Liver (tissue), 9 donors: ENCODE data around the gene EDDM13. TPM values are rescaled to one million over a fixed set of nuclear protein-coding genes. Genes with fewer than 3 reads are reported as not detected.

Experiments
- DNase-seq: peaks from one replicate; pipeline ENCODE4 v3.0.0-alpha.2; 2017; ENCODE audit warnings: low spot score
- H3K27ac ChIP-seq, 2 donors: one replicate each; pipeline ENCODE4 v1.7.0; 2013; ENCODE audit warnings: inconsistent platforms in 2 of 2, low read length in 2 of 2, control low read depth in 1 of 2, low read depth in 1 of 2, mild to moderate bottlenecking in 1 of 2
- H3K27me3 ChIP-seq, 4 donors: one replicate each; pipeline versions ENCODE4 v1.6.1 to v1.7.0; 2013; ENCODE audit warnings: low read length in 3 of 4, inconsistent platforms in 1 of 4, mild to moderate bottlenecking in 1 of 4, moderate library complexity in 1 of 4; ENCODE audit not compliant: control insufficient read depth in 4 of 4, insufficient read depth in 4 of 4
- H3K36me3 ChIP-seq, 4 donors: one replicate each; pipeline versions ENCODE4 v1.6.1 to v1.7.0; 2013; ENCODE audit warnings: low read length in 3 of 4, mild to moderate bottlenecking in 3 of 4, low read depth in 1 of 4, moderate library complexity in 1 of 4; ENCODE audit not compliant: control insufficient read depth in 4 of 4, insufficient read depth in 3 of 4
- H3K4me1 ChIP-seq, 4 donors: one replicate each; pipeline versions ENCODE4 v1.6.1 to v1.7.0; 2013; ENCODE audit warnings: low read length in 3 of 4, mild to moderate bottlenecking in 3 of 4, moderate library complexity in 1 of 4; ENCODE audit not compliant: control insufficient read depth in 4 of 4, insufficient read depth in 4 of 4
- H3K4me3 ChIP-seq, 3 donors: one replicate each; pipeline versions ENCODE4 v1.6.1 to v1.7.0; 2013; ENCODE audit warnings: low read length in 3 of 3, control low read depth in 1 of 3, low read depth in 1 of 3, mild to moderate bottlenecking in 1 of 3
- H3K9ac ChIP-seq, 2 donors: one replicate each; pipeline ENCODE4 v1.7.0; 2013; ENCODE audit warnings: low read length in 2 of 2, mild to moderate bottlenecking in 2 of 2, moderate library complexity in 2 of 2, control low read depth in 1 of 2, low read depth in 1 of 2
- H3K9me3 ChIP-seq, 4 donors: one replicate each; pipeline versions ENCODE4 v1.6.1 to v1.7.0; 2013; ENCODE audit warnings: low read length in 3 of 4; ENCODE audit not compliant: control insufficient read depth in 4 of 4
- CTCF ChIP-seq: fragments of 150-350 bp; IDR thresholded peaks from 2 replicates; pipeline ENCODE4 v1.5.1; 2017; ENCODE audit warnings: improper control_type of control experiment, low read depth, low read length; ENCODE audit not compliant: missing input control
- EGR1 ChIP-seq, 2 donors: IDR thresholded peaks; 2 replicates each; pipeline ENCODE4 v1.6.1; 2016 to 2018; ENCODE audit warnings: antibody characterized with exemption in 2 of 2, low read depth in 2 of 2
- FOXA1 ChIP-seq: IDR thresholded peaks from 2 replicates; pipeline ENCODE4 v1.6.1; 2016; ENCODE audit warnings: antibody characterized with exemption
- FOXA2 ChIP-seq: IDR thresholded peaks from 2 replicates; pipeline ENCODE4 v1.6.1; 2016; ENCODE audit warnings: antibody characterized with exemption
- GABPA ChIP-seq, 2 donors: IDR thresholded peaks in 1 of 2; conservative IDR thresholded peaks in 1 of 2; 2 replicates each; pipeline ENCODE4 v1.6.1; 2016; ENCODE audit warnings: antibody characterized with exemption in 2 of 2, mild to moderate bottlenecking in 1 of 2, moderate library complexity in 1 of 2
- HNF4A ChIP-seq, 2 donors: conservative IDR thresholded peaks; 2 replicates each; pipeline ENCODE4 v1.6.1; 2016; ENCODE audit warnings: antibody characterized with exemption in 2 of 2, mild to moderate bottlenecking in 2 of 2
- HNF4G ChIP-seq: IDR thresholded peaks from 2 replicates; pipeline ENCODE4 v1.6.1; 2016; ENCODE audit warnings: antibody characterized with exemption
- JUND ChIP-seq, 2 donors: IDR thresholded peaks; 2 replicates each; pipeline ENCODE4 v1.6.1; 2016; ENCODE audit warnings: antibody characterized with exemption in 2 of 2
- NR2F2 ChIP-seq: IDR thresholded peaks from 2 replicates; pipeline ENCODE4 v1.6.1; 2016; ENCODE audit warnings: antibody characterized with exemption
- RAD21 ChIP-seq, 2 donors: IDR thresholded peaks; 2 replicates each; pipeline ENCODE4 v1.6.1; 2016; ENCODE audit warnings: antibody characterized with exemption in 2 of 2, mild to moderate bottlenecking in 2 of 2
- SP1 ChIP-seq: IDR thresholded peaks from 2 replicates; pipeline ENCODE4 v1.6.1; 2018; ENCODE audit warnings: antibody characterized with exemption, mild to moderate bottlenecking
- WGBS: extraction: QIAGEN DNeasy Blood & Tissue Kit; methylation state at CpG from one replicate; pipeline ENCODE4 v1.1.7; 2013; 5-methylcytosine and 5-hydroxymethylcytosine counted together
- polyA plus RNA-seq, 2 donors: library from polyadenylated mRNA; stranded (reverse) in 1 of 2; unstranded in 1 of 2; fragments of 200-250 nt in 1 of 2; fragments of >200 nt in 1 of 2; fragmentation: Nextera tagmentation in 1 of 2; extraction: Ambion mirVana in 1 of 2; gene quantifications; one replicate each; pipeline versions ENCODE4 v1.2.1 to v1.2.3, GENCODE V29; 2013 to 2015
- total RNA-seq, 2 donors: library from RNA; depleted of rRNA; stranded (reverse); fragments of >200 nt; gene quantifications; one replicate each; pipeline ENCODE4 v1.2.3, GENCODE V29; 2014
- TF ChIP-seq, protein P1 (sequence below): IDR thresholded peaks from 2 replicates; pipeline ENCODE4 v1.6.1; 2016; ENCODE audit warnings: antibody characterized with exemption
- TF ChIP-seq, protein P2 (sequence below): IDR thresholded peaks from 2 replicates; pipeline ENCODE4 v1.6.1; 2016; ENCODE audit warnings: antibody characterized with exemption
- TF ChIP-seq, protein P3 (sequence below): IDR thresholded peaks from 2 replicates; pipeline ENCODE4 v1.6.1; 2016; ENCODE audit warnings: antibody characterized with exemption, mild to moderate bottlenecking
- donor health status: healthy.
- donor health status: healthy.
- donor health status: healthy.
- donor health status: healthy.
- donor health status: healthy.

The EDDM13 gene
- total and polyA plus RNA-seq, 4 donors: 0.20 TPM; not detected in 3

DNA sequence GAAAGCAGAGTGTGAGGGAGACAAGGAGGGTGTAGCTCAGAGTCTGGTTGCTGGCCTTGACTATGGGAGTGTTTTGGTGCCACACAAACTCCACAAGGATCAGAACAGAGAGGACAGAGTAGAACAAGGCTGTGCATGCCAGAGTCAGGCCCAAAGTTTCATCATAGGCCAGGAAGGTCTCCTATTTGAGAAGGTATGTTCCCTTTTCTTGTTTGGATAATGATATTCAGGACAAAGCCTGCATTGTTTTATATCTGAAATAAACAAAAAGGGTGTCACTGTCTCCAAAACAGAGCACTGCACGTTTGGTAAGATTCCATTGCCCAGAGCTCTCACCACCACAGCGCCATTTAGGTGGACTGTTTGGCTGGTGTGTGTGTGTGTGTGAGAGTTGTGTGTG is 45.2 kb downstream of the EDDM13 start:
- Histone ChIP-seq H3K4me3 (no peak overlapping the region), H3K36me3 (peaks cover 0 to 2% (median 0%) of the 10 kb centered on the region in 4 donors), H3K9ac (no peak overlapping the region), H3K27ac (no peak overlapping the region), H3K4me1 (peaks cover 2 to 19% (median 11%) of the 10 kb centered on the region in 4 donors), H3K27me3 (no peaks in the 10 kb centered on the region), H3K9me3 (no peaks in the 10 kb centered on the region)
- WGBS: 75% methylated on average over 2 of the region's 2 CpGs
- no peak for TF ChIP-seq SP1
- TF ChIP-seq CTCF: no peak
- no peak for DNase-seq

GRCh38 chr19:56319991-56320390 is 47.4 kb downstream of the EDDM13 start:
- H3K36me3 ChIP-seq: no peaks in the 10 kb centered on the region
- H3K9ac ChIP-seq: no peak overlapping the region
- no peak overlapping the region for H3K4me3 ChIP-seq
- no peaks in the 10 kb centered on the region for H3K27me3 ChIP-seq
- no peak overlapping the region for H3K27ac ChIP-seq
- no peaks in the 10 kb centered on the region for H3K9me3 ChIP-seq
- no peak for DNase-seq
- 78% methylated on average over 3 of the region's 3 CpGs for WGBS
- H3K4me1 ChIP-seq: peaks cover 2 to 11% (median 8%) of the 10 kb centered on the region in 4 donors
- TF ChIP-seq, protein P1, sequence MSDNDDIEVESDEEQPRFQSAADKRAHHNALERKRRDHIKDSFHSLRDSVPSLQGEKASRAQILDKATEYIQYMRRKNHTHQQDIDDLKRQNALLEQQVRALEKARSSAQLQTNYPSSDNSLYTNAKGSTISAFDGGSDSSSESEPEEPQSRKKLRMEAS: no peak
- TF ChIP-seq CTCF: no peak

- H3K9me3 ChIP-seq: no peaks in the 10 kb centered on the region
- H3K4me1 ChIP-seq: no peaks in the 10 kb centered on the region
- no peak overlapping the region for H3K27ac ChIP-seq
- no peak overlapping the region for H3K4me3 ChIP-seq
- 75% methylated on average over 8 of the region's 8 CpGs for WGBS
- peak; percentile 56 for DNase-seq
- no peaks in the 10 kb centered on the region for H3K36me3 ChIP-seq
- no peaks in the 10 kb centered on the region for H3K27me3 ChIP-seq
- H3K9ac ChIP-seq: no peak overlapping the region
- TF ChIP-seq CTCF: no peak
- TF ChIP-seq FOXA2: no peak
- TF ChIP-seq HNF4A (conservative IDR thresholded peaks at IDR 0.05): no peak
- TF ChIP-seq JUND (IDR thresholded peaks at IDR 0.05): no peak
- TF ChIP-seq FOXA1: no peak
- TF ChIP-seq RAD21 (IDR thresholded peaks at IDR 0.05): no peak
- TF ChIP-seq HNF4G: no peak
- TF ChIP-seq, protein P2, sequence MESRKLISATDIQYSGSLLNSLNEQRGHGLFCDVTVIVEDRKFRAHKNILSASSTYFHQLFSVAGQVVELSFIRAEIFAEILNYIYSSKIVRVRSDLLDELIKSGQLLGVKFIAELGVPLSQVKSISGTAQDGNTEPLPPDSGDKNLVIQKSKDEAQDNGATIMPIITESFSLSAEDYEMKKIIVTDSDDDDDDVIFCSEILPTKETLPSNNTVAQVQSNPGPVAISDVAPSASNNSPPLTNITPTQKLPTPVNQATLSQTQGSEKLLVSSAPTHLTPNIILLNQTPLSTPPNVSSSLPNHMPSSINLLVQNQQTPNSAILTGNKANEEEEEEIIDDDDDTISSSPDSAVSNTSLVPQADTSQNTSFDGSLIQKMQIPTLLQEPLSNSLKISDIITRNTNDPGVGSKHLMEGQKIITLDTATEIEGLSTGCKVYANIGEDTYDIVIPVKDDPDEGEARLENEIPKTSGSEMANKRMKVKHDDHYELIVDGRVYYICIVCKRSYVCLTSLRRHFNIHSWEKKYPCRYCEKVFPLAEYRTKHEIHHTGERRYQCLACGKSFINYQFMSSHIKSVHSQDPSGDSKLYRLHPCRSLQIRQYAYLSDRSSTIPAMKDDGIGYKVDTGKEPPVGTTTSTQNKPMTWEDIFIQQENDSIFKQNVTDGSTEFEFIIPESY: no peak
- TF ChIP-seq EGR1 (IDR thresholded peaks at IDR 0.05; ENCODE audit: low read depth in 2 of 2): no peak
- no peak for TF ChIP-seq NR2F2
- TF ChIP-seq SP1: no peak
- TF ChIP-seq, protein P3, sequence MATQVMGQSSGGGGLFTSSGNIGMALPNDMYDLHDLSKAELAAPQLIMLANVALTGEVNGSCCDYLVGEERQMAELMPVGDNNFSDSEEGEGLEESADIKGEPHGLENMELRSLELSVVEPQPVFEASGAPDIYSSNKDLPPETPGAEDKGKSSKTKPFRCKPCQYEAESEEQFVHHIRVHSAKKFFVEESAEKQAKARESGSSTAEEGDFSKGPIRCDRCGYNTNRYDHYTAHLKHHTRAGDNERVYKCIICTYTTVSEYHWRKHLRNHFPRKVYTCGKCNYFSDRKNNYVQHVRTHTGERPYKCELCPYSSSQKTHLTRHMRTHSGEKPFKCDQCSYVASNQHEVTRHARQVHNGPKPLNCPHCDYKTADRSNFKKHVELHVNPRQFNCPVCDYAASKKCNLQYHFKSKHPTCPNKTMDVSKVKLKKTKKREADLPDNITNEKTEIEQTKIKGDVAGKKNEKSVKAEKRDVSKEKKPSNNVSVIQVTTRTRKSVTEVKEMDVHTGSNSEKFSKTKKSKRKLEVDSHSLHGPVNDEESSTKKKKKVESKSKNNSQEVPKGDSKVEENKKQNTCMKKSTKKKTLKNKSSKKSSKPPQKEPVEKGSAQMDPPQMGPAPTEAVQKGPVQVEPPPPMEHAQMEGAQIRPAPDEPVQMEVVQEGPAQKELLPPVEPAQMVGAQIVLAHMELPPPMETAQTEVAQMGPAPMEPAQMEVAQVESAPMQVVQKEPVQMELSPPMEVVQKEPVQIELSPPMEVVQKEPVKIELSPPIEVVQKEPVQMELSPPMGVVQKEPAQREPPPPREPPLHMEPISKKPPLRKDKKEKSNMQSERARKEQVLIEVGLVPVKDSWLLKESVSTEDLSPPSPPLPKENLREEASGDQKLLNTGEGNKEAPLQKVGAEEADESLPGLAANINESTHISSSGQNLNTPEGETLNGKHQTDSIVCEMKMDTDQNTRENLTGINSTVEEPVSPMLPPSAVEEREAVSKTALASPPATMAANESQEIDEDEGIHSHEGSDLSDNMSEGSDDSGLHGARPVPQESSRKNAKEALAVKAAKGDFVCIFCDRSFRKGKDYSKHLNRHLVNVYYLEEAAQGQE: no peak
- no peak for TF ChIP-seq GABPA (IDR thresholded peaks at IDR 0.05 in 1 of 2, conservative IDR thresholded peaks at IDR 0.05 in 1 of 2)
These were observed 48.9 kb downstream of the EDDM13 start for GRCh38 chr19:56321254-56321988.
